Lower leg skin (tissue), 3 donors: Measurements from ENCODE around the gene LIME1.

Source experiments
- CTCF ChIP-seq, 3 donors: fragments of 450-650 bp; IDR thresholded peaks; one replicate each; pipeline ENCODE4 v1.5.1; 2016; ENCODE audit warnings: antibody characterized with exemption in 3 of 3, mild to moderate bottlenecking in 3 of 3, moderate library complexity in 2 of 3
- POLR2A ChIP-seq, 2 donors: fragments of 450-650 bp; IDR thresholded peaks; one replicate each; pipeline ENCODE4 v1.6.1; 2016 to 2017; ENCODE audit warnings: antibody characterized with exemption in 2 of 2, mild to moderate bottlenecking in 1 of 2, moderate library complexity in 1 of 2

GRCh38 chr20:63785691-63786131, 49.2 kb downstream of the LIME1 start:
- no peak for TF ChIP-seq POLR2A (IDR thresholded peaks at IDR 0.05)
- TF ChIP-seq CTCF (IDR thresholded peaks at IDR 0.05) = no peak
